Activated CD4-positive, alpha-beta T cell treated with anti-CD3 and anti-CD28 coated beads, Interleukin-2, amount 50 U/mL, for 48 hours (primary cell): Measurements from ENCODE around the gene IER2.
"Not testable (repeated sequence)": the region's sequence is repeated elsewhere in the genome, so short reads cannot be mapped to it uniquely, and the experiment has no call there.

Experiments
- DNase-seq, 2 experiments: peaks; one replicate each; pipeline ENCODE4 v3.0.0-alpha.2; 2020

IER2 gene

GRCh38 chr19:13165162-13165997 is 15.2 kb downstream of the IER2 start:
- no peak for DNase-seq

GRCh38 chr19:13166151-13166550 is 15.9 kb downstream of the IER2 start:
- DNase-seq = not testable (repeated sequence)

GRCh38 chr19:13169769-13170168 is 19.6 kb downstream of the IER2 start:
- no peak for DNase-seq

GRCh38 chr19:13171146-13171545 is 20.9 kb downstream of the IER2 start:
- DNase-seq = no peak

- DNase-seq = peak; percentile 84 to 89
Observed at GRCh38 chr19:13172346-13173138, 22.3 kb downstream of the IER2 start.

- DNase-seq = no peak
Observed at GRCh38 chr19:13173139-13173737, 23.0 kb downstream of the IER2 start.

- no peak for DNase-seq
Observed at GRCh38 chr19:13176345-13176744, 26.1 kb downstream of the IER2 start.

- not testable (repeated sequence) for DNase-seq
Observed at GRCh38 chr19:13177584-13177983, 27.4 kb downstream of the IER2 start.

GRCh38 chr19:13178291-13178690 is 28.1 kb downstream of the IER2 start:
- DNase-seq = not testable (repeated sequence)

- DNase-seq = peak in 1 of 2 experiments; percentile 45
Observed at GRCh38 chr19:13181747-13182388, 31.7 kb downstream of the IER2 start.

- DNase-seq = not testable (repeated sequence)
Observed at GRCh38 chr19:13184926-13185325, 34.7 kb downstream of the IER2 start.

GRCh38 chr19:13185763-13186657 is 35.8 kb downstream of the IER2 start:
- not testable (repeated sequence) for DNase-seq

GRCh38 chr19:13186688-13187087 is 36.5 kb downstream of the IER2 start:
- not testable (repeated sequence) for DNase-seq

- DNase-seq = no peak
Observed at GRCh38 chr19:13187419-13187818, 37.2 kb downstream of the IER2 start.

- no peak for DNase-seq
Observed at GRCh38 chr19:13189600-13189999, 39.4 kb downstream of the IER2 start.

- DNase-seq = peak; percentile 51 to 60
Observed at GRCh38 chr19:13190781-13191540, 40.8 kb downstream of the IER2 start.

GRCh38 chr19:13195678-13196077 is 45.5 kb downstream of the IER2 start:
- DNase-seq = peak; percentile 68 to 72

GRCh38 chr19:13198634-13199033 is 48.4 kb downstream of the IER2 start:
- DNase-seq = no peak

GRCh38 chr19:13202112-13202511 is 51.9 kb downstream of the IER2 start:
- DNase-seq = not testable (repeated sequence)
